Gastroesophageal sphincter (tissue), 3 donors: ENCODE data around the gene SMCO2.

Experiments
- CTCF ChIP-seq, 4 experiments: fragments of 200-600 bp in 2 of 4; fragments of 450-650 bp in 2 of 4; sonication (generic) in 1 of 4; IDR thresholded peaks; one replicate each; pipeline ENCODE4 v1.5.1; 2017 to 2019; ENCODE audit warnings: antibody characterized with exemption in 4 of 4, mild to moderate bottlenecking in 2 of 4, moderate library complexity in 2 of 4
- EP300 ChIP-seq: sonication (generic); formaldehyde crosslinking; IDR thresholded peaks from one replicate; pipeline ENCODE4 v1.6.1; 2017; ENCODE audit warnings: antibody characterized with exemption, mild to moderate bottlenecking
- POLR2A ChIP-seq, 2 donors: fragments of 450-650 bp; IDR thresholded peaks; one replicate each; pipeline ENCODE4 v1.6.1; 2017; ENCODE audit warnings: antibody characterized with exemption in 2 of 2, mild to moderate bottlenecking in 2 of 2, moderate library complexity in 1 of 2
- POLR2AphosphoS5 ChIP-seq: sonication (generic); formaldehyde crosslinking; IDR thresholded peaks from one replicate; pipeline ENCODE4 v1.6.1; 2017; ENCODE audit warnings: antibody characterized with exemption

DNA sequence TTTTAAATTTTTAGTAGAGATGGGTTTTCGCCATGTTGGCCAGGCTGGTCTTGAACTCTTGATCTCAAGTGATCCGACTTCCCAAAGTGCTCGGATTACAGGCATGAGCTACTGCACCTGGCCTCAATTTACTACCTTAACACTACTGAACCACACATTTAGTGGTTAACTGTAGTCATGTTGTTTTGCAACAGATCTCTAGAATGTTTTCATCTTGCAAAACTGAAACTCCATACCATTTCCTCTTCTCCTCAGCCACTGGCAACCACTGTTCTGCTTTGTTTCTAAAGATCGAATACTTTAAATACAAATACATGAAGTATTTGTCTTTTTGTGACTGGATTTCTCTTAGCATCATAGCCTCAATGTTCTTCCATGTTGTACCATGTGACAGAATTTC, 15.4 kb upstream of the SMCO2 start:
- TF ChIP-seq CTCF (IDR thresholded peaks at IDR 0.05): no peak
- TF ChIP-seq POLR2AphosphoS5: no peak
- TF ChIP-seq POLR2A (IDR thresholded peaks at IDR 0.05): no peak
- TF ChIP-seq EP300: no peak
